ENCODE data around the gene ZNF560.

The ZNF560 gene

GRCh38 chr19:9435279-9436268 lies 62.8 kb downstream of the ZNF560 start, which contains the start of gene ZNF266:
Gene ZNF266, minus strand, starts transcription at chr19:9435573. Its CDS starts 15,484 bp downstream, at chr19:9420089.
- peak; percentile 90 to 94 for DNase-seq

- peak; percentile 37 to 48 for DNase-seq
Observed at GRCh38 chr19:9431475-9431874, 66.9 kb downstream of the ZNF560 start.

GRCh38 chr19:9430444-9430843 lies 68.0 kb downstream of the ZNF560 start:
- DNase-seq: no peak

- DNase-seq: no peak
Observed at GRCh38 chr19:9427941-9428340, 70.5 kb downstream of the ZNF560 start.

Measured in CD4-positive, alpha-beta T cell treated with Interferon alpha-2 for 1 hour (primary cell).